ENCODE data around the gene PHKG2.

The PHKG2 gene

GRCh38 chr16:30764086-30764485, 15.9 kb downstream of the PHKG2 start:
- H3K4me1 ChIP-seq (ENCODE audit: insufficient read depth, insufficient read length), result peaks cover 10% of the 10 kb centered on the region
- TF ChIP-seq YY1 (IDR thresholded peaks at IDR 0.05; ENCODE audit: insufficient read depth, insufficient read length) (no peak), SUZ12 (IDR thresholded peaks at IDR 0.05; ENCODE audit: extremely low read depth, insufficient read depth, insufficient read length) (no peak), ZNF274 (IDR thresholded peaks at IDR 0.05; ENCODE audit: low read depth, low read length) (no peak)
- H3K4me3 ChIP-seq (ENCODE audit: insufficient read length, low read depth), result no peak overlapping the region
- no peak overlapping the region for H3K9ac ChIP-seq (ENCODE audit: insufficient read length, low read depth)
- H3K9me3 ChIP-seq (ENCODE audit: insufficient read depth, low read length), result no peaks in the 10 kb centered on the region
- DNase-seq (ENCODE audit: low read depth, low spot score), result no peak
- no peaks in the 10 kb centered on the region for H3K27me3 ChIP-seq (ENCODE audit: insufficient read depth, insufficient read length)
- H3K36me3 ChIP-seq (ENCODE audit: insufficient read depth, insufficient read length, low read length), result peaks cover 83% of the 10 kb centered on the region

DNA sequence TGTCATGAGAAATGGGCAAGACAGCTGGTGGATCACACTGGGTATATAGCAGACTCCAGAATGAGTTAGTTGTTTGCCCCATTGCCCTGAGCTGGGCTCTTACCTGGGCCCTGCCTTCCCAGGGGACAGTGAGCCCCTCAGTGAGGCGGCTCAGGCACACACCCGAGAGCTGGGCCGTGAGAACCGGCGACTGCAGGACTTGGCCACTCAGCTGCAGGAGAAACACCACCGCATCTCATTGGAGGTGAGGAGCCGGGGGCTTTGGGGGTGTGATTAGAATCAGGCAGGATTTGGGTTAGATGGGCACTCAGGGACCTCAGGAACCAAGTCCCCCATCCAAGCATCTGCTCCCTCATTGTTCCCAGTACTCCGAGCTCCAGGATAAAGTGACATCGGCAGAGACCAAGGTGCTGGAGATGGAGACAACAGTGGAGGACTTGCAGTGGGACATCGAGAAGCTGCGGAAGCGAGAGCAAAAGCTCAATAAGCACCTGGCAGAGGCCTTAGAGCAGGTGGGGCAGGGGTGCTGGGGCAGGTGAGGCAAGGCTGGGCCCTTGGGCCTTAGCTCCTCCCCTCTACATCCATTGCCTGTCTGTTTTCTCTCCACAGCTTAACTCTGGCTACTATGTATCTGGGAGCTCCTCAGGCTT, 16.7 kb downstream of the PHKG2 start:
- Histone ChIP-seq H3K4me1 (ENCODE audit: insufficient read depth, insufficient read length) (peaks cover 10% of the 10 kb centered on the region), H3K4me3 (ENCODE audit: insufficient read length, low read depth) (no peak overlapping the region), H3K9me3 (ENCODE audit: insufficient read depth, low read length) (no peaks in the 10 kb centered on the region), H3K9ac (ENCODE audit: insufficient read length, low read depth) (peak overlapping the region; percentile 43), H3K36me3 (ENCODE audit: insufficient read depth, insufficient read length, low read length) (peaks cover 83% of the 10 kb centered on the region), H3K27me3 (ENCODE audit: insufficient read depth, insufficient read length) (no peaks in the 10 kb centered on the region)
- DNase-seq (ENCODE audit: low read depth, low spot score), result no peak
- TF ChIP-seq ZNF274 (IDR thresholded peaks at IDR 0.05; ENCODE audit: low read depth, low read length), result no peak
- no peak for TF ChIP-seq YY1 (IDR thresholded peaks at IDR 0.05; ENCODE audit: insufficient read depth, insufficient read length)
- TF ChIP-seq SUZ12 (IDR thresholded peaks at IDR 0.05; ENCODE audit: extremely low read depth, insufficient read depth, insufficient read length), result no peak

DNA sequence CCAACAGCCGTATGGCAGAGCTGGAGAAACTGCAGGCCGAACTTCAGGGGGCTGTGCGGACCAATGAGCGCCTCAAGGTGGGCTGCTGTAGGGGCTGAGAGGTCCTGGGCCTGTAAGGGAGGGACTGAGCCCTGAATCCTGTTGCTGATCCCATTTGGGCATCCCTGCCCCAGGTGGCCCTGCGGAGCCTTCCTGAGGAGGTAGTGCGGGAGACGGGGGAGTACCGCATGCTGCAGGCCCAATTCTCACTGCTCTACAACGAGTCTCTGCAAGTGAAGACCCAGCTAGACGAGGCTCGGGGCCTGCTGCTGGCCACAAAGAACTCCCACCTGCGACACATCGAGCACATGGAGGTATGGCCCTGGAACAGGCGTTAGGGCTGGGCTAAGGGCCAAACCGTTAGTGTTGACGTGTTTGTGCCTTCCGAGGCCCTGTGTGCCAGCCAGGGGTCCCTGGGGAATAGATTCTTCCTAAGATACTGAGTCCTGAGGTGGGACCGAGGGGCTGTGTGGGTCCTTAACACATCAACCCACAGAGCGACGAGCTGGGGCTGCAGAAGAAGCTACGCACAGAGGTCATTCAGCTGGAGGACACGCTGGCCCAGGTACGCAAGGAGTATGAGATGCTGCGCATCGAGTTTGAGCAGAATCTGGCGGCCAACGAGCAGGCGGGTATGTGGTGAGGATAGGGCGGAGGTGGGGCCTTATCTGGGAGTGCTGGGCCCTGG, 18.1 kb downstream of the PHKG2 start:
- Histone ChIP-seq H3K9ac (ENCODE audit: insufficient read length, low read depth) (no peak overlapping the region), H3K27me3 (ENCODE audit: insufficient read depth, insufficient read length) (no peaks in the 10 kb centered on the region), H3K4me1 (ENCODE audit: insufficient read depth, insufficient read length) (peaks cover 6% of the 10 kb centered on the region), H3K4me3 (ENCODE audit: insufficient read length, low read depth) (no peak overlapping the region), H3K36me3 (ENCODE audit: insufficient read depth, insufficient read length, low read length) (peaks cover 86% of the 10 kb centered on the region), H3K9me3 (ENCODE audit: insufficient read depth, low read length) (no peaks in the 10 kb centered on the region)
- DNase-seq (ENCODE audit: low read depth, low spot score), result no peak
- TF ChIP-seq SUZ12 (IDR thresholded peaks at IDR 0.05; ENCODE audit: extremely low read depth, insufficient read depth, insufficient read length) (no peak), YY1 (IDR thresholded peaks at IDR 0.05; ENCODE audit: insufficient read depth, insufficient read length) (no peak)

- no peaks in the 10 kb centered on the region for H3K27me3 ChIP-seq (ENCODE audit: insufficient read depth, insufficient read length)
- H3K9me3 ChIP-seq (ENCODE audit: insufficient read depth, low read length), result no peaks in the 10 kb centered on the region
- H3K36me3 ChIP-seq (ENCODE audit: insufficient read depth, insufficient read length, low read length), result peaks cover 92% of the 10 kb centered on the region
- H3K4me3 ChIP-seq (ENCODE audit: insufficient read length, low read depth), result no peak overlapping the region
- TF ChIP-seq SUZ12 (IDR thresholded peaks at IDR 0.05; ENCODE audit: extremely low read depth, insufficient read depth, insufficient read length), result no peak
- TF ChIP-seq YY1 (IDR thresholded peaks at IDR 0.05; ENCODE audit: insufficient read depth, insufficient read length), result no peak
- TF ChIP-seq ZNF274 (IDR thresholded peaks at IDR 0.05; ENCODE audit: low read depth, low read length), result no peak
- H3K4me1 ChIP-seq (ENCODE audit: insufficient read depth, insufficient read length), result peaks cover 6% of the 10 kb centered on the region
- no peak for DNase-seq (ENCODE audit: low read depth, low spot score)
- no peak overlapping the region for H3K9ac ChIP-seq (ENCODE audit: insufficient read length, low read depth)
Measured at GRCh38 chr16:30766933-30767284, 18.7 kb downstream of the PHKG2 start.

- H3K9me3 ChIP-seq (ENCODE audit: insufficient read depth, low read length), result no peaks in the 10 kb centered on the region
- no peak for TF ChIP-seq ZNF274 (IDR thresholded peaks at IDR 0.05; ENCODE audit: low read depth, low read length)
- H3K36me3 ChIP-seq (ENCODE audit: insufficient read depth, insufficient read length, low read length), result peaks cover 98% of the 10 kb centered on the region
Measured at GRCh38 chr16:30767767-30768465, 19.7 kb downstream of the PHKG2 start.

DNA sequence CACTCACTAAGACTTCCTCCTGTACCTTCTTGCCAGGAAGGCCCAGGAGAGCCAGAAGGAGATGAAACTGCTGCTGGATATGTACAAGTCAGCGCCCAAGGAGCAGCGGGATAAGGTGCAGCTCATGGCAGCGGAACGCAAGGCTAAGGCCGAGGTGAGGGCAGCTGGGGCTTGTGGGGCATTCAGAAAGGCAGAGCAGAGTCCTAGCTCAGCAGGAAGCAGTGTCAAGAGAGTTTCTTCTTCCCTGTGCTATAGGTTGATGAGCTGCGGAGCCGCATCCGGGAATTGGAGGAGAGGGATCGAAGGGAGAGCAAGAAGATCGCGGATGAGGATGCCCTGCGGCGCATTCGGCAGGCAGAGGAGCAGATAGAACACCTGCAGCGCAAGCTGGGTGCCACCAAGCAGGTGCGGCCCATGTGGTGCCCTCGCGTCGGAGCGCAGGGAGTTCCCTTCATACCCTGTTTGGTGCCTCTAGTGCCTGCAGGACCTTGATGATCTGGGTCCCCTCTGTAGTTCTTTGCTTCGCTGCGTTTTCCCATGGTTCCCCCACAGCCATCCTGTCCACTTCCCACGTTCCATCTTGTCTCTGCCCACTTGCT, 20.5 kb downstream of the PHKG2 start:
- TF ChIP-seq SUZ12 (IDR thresholded peaks at IDR 0.05; ENCODE audit: extremely low read depth, insufficient read depth, insufficient read length) (no peak), YY1 (IDR thresholded peaks at IDR 0.05; ENCODE audit: insufficient read depth, insufficient read length) (no peak), ZNF274 (IDR thresholded peaks at IDR 0.05; ENCODE audit: low read depth, low read length) (no peak)
- no peaks in the 10 kb centered on the region for H3K27me3 ChIP-seq (ENCODE audit: insufficient read depth, insufficient read length)
- H3K4me1 ChIP-seq (ENCODE audit: insufficient read depth, insufficient read length), result peaks cover 2% of the 10 kb centered on the region
- H3K4me3 ChIP-seq (ENCODE audit: insufficient read length, low read depth), result no peak overlapping the region
- DNase-seq (ENCODE audit: low read depth, low spot score), result no peak
- H3K36me3 ChIP-seq (ENCODE audit: insufficient read depth, insufficient read length, low read length), result peaks cover 98% of the 10 kb centered on the region
- H3K9me3 ChIP-seq (ENCODE audit: insufficient read depth, low read length), result no peaks in the 10 kb centered on the region
- no peak overlapping the region for H3K9ac ChIP-seq (ENCODE audit: insufficient read length, low read depth)

More at GRCh38 chr16:30767767-30768465, 19.7 kb downstream of the PHKG2 start:
- H3K27me3 ChIP-seq (ENCODE audit: insufficient read depth, insufficient read length), result no peaks in the 10 kb centered on the region
- DNase-seq (ENCODE audit: low read depth, low spot score), result no peak
- peaks cover 6% of the 10 kb centered on the region for H3K4me1 ChIP-seq (ENCODE audit: insufficient read depth, insufficient read length)
- H3K9ac ChIP-seq (ENCODE audit: insufficient read length, low read depth), result no peak overlapping the region
- no peak overlapping the region for H3K4me3 ChIP-seq (ENCODE audit: insufficient read length, low read depth)

Data from NT2/D1 (cell line).